ENCODE data around the gene STK32B. TPM values are rescaled to one million over a fixed set of nuclear protein-coding genes. Genes with fewer than 3 reads are reported as not detected.
A peak's percentile ranks its signal among the peaks of the same experiment; 100 is the strongest.

STK32B gene
- total and polyA plus RNA-seq, 9 of the 15 experiments (the other 6 are each of a cell fraction or from before 2014, with no cell fraction given): 0.03 to 0.20 (median 0.07) TPM; not detected in 2

- TF ChIP-seq E2F6 (IDR thresholded peaks at IDR 0.05; ENCODE audit: borderline replicate concordance in 1 of 2, extremely low read depth in 1 of 2, insufficient read depth in 1 of 2, insufficient read length in 1 of 2, low read depth in 1 of 2, low read length in 1 of 2, poor library complexity in 1 of 2, severe bottlenecking in 1 of 2) (no peak), ZNF239 (CRISPR knock-in tag; IDR thresholded peaks at IDR 0.05) (peak; percentile 47; the same call in 1 of the 2 replicates), TFAP4 (CRISPR knock-in tag; IDR thresholded peaks at IDR 0.05; ENCODE audit: borderline replicate concordance) (peak; percentile 89), NBN (IDR thresholded peaks at IDR 0.05; ENCODE audit: low read depth) (peak; percentile 85), JUN (IDR thresholded peaks at IDR 0.05; ENCODE audit: borderline replicate concordance, low read depth, low read length) (peak; percentile 86), JUN (CRISPR knock-in tag; IDR thresholded peaks at IDR 0.05; ENCODE audit: borderline replicate concordance) (no peak), EP400 (IDR thresholded peaks at IDR 0.05) (peak; percentile 68), CREB3 (tag; conservative IDR thresholded peaks at IDR 0.05; ENCODE audit: low read depth) (peak; percentile 75), ZNF197 (CRISPR knock-in tag; IDR thresholded peaks at IDR 0.05; ENCODE audit: low read depth) (peak; percentile 97), NFRKB (IDR thresholded peaks at IDR 0.05; ENCODE audit: low read depth) (no peak), ZNF639 (CRISPR knock-in tag; conservative IDR thresholded peaks at IDR 0.05 in 1 of 2, IDR thresholded peaks at IDR 0.05 in 1 of 2) (peak in 1 of 2 experiments; percentile 93; a peak in 2 of 4 replicates), BCOR (IDR thresholded peaks at IDR 0.05) (peak; percentile 93), ZEB2 (IDR thresholded peaks at IDR 0.05) (peak; percentile 95), ZNF324 (CRISPR knock-in tag; IDR thresholded peaks at IDR 0.05) (0 out of 2 replicates have a peak, but pooled peaks have one; percentile 48), MEIS2 (IDR thresholded peaks at IDR 0.05; ENCODE audit: partially characterized antibody) (peak; percentile 100), HLTF (IDR thresholded peaks at IDR 0.05) (peak; percentile 96), PHF21A (IDR thresholded peaks at IDR 0.05; ENCODE audit: borderline replicate concordance, low read depth) (peak; percentile 63; the same call in 1 of the 2 replicates)
- TF ChIP-seq, protein P1, sequence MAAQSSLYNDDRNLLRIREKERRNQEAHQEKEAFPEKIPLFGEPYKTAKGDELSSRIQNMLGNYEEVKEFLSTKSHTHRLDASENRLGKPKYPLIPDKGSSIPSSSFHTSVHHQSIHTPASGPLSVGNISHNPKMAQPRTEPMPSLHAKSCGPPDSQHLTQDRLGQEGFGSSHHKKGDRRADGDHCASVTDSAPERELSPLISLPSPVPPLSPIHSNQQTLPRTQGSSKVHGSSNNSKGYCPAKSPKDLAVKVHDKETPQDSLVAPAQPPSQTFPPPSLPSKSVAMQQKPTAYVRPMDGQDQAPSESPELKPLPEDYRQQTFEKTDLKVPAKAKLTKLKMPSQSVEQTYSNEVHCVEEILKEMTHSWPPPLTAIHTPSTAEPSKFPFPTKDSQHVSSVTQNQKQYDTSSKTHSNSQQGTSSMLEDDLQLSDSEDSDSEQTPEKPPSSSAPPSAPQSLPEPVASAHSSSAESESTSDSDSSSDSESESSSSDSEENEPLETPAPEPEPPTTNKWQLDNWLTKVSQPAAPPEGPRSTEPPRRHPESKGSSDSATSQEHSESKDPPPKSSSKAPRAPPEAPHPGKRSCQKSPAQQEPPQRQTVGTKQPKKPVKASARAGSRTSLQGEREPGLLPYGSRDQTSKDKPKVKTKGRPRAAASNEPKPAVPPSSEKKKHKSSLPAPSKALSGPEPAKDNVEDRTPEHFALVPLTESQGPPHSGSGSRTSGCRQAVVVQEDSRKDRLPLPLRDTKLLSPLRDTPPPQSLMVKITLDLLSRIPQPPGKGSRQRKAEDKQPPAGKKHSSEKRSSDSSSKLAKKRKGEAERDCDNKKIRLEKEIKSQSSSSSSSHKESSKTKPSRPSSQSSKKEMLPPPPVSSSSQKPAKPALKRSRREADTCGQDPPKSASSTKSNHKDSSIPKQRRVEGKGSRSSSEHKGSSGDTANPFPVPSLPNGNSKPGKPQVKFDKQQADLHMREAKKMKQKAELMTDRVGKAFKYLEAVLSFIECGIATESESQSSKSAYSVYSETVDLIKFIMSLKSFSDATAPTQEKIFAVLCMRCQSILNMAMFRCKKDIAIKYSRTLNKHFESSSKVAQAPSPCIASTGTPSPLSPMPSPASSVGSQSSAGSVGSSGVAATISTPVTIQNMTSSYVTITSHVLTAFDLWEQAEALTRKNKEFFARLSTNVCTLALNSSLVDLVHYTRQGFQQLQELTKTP (IDR thresholded peaks at IDR 0.05; ENCODE audit: low read depth in 1 of 2, partially characterized antibody in 2 of 2): peak in 1 of 2 experiments; percentile 96
Measured at GRCh38 chr4:5003372-5003857, 47.9 kb upstream of the STK32B start (continued).
